Hematopoietic multipotent progenitor cell treated with erythropoietin and hydrocortisone succinate and interleukin-3 and kit ligand, for 17 days (in vitro differentiated cells): ENCODE data around the gene TBC1D22A.

Experiments
- DNase-seq: peaks from one replicate; pipeline ENCODE4 v3.0.0-alpha.2; 2015; ENCODE audit warnings: low spot score

TBC1D22A gene

DNA sequence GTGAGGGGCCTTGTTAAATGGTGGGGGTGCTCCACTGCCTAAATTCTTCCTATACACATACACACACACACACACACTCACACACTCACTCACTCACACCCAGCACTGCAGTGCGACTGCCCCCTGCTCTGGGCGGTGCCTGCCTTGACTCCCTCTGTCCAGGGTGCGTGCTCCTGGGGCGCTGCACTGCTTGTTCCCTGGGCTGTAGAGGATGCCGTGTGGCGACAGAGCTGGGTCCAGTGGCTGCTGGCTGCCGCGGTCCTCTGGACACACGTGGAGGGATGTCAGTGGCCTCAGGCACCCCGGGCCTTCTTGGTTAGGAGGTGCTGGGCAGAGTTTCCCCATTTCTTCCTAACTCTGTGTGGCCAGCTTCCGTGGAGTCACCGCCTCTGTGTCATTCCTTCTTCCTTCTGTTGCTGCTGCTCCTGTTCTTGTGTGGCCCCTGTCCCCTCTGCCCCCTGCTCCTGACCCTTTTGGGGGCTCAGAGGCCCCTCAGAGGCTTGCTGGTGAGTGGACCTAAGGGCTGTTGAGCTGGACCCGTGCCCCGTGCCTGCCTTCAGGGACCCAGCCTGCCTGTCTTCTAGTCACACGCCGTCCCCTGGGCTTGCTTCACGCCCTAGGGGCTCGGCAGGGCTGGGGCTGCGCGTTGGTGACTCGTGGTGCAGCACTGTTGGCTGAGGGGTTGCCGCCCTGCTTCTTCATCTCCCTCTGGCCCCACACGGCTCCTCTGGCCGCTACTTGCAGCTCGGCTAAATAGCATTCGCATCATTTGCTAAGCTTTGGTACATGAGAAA lies 147.0 kb downstream of the TBC1D22A start:
- DNase-seq = no peak

DNA sequence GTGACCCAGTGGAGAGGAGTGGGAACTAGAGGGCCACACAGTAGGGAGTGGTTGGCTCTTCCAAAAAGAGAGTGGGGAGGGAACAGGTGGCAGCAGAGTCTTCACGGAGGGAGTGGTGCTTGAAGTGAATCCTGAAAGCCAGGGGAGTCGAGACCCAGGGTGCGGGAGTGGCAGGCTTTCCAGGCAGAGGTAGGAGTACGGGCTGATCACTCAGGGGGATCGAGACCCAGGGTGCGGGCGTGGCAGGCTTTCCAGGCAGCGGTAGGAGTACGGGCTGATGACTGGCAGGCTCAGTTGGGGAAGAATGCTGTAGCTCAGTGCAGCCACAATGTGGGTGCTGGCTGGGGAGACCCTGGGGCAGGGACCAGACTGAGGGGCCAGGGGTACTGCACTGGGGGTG lies 148.2 kb downstream of the TBC1D22A start:
- DNase-seq = no peak

DNA sequence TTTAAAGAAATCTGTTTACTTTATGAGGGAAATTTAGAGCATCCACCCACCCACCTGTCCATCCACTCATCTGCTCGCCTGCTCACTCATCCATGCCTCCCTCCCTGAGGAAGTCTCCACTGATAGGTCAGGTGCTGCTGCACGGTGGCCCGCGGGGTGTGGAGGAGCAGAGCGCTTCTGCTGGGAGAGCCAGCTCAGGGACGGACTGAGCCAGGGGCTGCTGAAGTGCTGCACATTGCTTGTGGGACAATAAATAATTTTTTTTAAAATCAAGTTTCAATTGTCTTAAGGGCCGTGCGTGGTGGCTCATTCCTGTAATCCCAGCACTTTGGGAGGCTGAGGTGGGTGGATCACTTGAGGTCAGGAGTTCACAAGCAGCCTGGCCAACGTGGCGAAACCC lies 148.9 kb downstream of the TBC1D22A start:
- no peak for DNase-seq

DNA sequence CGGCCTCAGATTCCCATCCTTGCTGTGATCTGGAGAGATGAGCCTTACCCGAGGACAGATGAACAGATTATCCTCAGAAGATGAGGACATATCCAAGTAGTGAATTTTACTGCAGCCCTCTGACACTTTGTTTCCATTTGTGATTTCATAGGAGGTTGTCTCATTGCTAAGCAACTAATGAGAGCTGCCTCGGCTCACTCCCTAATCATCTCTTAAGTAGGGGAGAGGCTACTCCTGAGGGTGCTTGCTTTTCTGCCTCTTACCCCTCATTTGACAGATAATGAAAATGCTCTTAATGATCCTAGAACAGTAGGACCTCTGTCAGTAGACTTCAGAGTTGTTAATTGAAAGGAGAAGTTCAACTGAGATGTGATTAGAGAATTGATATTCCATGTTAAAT lies 150.9 kb downstream of the TBC1D22A start:
- DNase-seq = no peak

- no peak for DNase-seq
Observed at GRCh38 chr22:46914481-46914880, 152.0 kb downstream of the TBC1D22A start.

DNA sequence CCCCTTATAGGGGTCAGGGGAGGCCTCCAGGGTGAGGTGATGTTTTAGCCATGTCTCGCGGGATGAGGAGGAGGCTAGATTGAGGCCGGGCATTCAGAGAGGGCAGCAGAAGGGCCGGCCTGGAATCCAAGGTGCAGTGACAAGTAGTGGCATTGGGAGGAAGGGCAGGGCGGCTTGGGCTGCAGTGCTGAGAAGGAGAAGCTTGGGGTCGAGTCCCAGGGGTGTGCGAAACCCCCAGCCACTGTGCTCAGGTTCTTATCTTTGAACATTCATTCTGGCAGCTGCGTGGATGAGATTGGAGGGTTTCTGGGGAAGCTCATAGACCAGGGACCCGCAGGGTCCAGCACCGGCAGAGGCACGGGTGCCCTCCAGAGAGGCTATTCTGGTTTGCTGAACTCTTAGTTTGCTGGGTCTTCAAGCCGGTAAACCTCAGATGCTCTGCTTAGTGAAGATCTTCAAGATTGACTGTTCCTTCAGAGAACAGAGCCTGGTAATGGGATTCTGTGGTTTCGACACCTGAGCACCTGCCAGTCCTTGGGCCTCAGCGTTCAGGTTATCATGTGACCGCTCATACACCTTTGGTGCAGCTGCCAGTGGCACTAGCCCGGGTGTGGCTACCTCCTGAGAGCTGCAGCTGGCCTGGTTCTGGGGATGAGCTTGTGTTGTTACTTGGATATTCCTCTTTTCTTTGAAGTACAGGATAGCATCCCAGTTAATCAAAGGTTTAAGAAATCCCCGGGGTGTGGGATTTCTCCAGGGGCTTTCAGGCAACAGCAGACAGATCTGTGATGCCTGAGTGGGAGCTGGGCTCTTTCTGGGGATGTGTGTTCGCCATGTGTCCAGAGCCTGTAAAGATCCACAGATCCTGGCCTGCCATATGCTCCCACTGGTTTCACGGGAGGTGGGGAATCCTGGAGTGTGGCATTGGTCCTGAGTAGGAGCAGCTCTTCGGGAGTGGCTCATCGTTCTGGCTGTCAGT lies 152.8 kb downstream of the TBC1D22A start:
- no peak for DNase-seq

DNA sequence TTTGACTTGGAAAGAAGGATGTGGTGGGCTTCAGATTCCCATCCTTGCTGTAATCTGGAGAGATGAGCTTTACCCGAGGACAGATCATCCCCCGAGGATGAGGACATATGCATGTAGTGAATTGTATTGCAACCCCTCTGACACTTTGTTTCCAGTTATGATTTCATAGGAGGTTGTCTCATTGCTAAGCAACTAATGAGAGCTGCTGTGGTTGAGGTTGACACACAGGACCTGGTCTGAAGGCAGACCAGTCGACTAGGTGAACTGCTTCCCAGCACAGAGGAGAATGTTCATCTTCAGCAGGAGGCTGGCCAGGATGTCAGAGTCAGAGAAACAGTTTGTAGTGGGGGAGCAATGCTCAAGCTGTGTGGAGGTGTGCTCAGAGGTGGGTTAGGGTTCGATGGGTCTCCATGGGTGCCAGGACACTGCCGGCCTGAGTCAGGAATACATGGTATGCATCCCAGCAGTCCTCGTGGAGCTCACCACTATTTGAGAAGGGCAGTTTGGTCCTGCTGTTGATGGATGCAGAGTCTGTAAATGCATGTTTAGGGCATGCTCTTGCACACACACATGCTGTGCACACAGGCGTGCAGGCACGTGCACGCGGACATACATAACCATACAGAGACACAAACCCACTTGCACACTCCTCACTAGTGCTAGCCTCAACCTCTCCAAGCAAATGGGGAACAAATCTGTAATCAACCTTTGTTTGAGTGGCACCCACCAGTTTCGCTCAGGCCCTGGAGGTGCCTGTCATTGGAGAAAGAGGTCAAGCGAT lies 153.7 kb downstream of the TBC1D22A start:
- DNase-seq = no peak

DNA sequence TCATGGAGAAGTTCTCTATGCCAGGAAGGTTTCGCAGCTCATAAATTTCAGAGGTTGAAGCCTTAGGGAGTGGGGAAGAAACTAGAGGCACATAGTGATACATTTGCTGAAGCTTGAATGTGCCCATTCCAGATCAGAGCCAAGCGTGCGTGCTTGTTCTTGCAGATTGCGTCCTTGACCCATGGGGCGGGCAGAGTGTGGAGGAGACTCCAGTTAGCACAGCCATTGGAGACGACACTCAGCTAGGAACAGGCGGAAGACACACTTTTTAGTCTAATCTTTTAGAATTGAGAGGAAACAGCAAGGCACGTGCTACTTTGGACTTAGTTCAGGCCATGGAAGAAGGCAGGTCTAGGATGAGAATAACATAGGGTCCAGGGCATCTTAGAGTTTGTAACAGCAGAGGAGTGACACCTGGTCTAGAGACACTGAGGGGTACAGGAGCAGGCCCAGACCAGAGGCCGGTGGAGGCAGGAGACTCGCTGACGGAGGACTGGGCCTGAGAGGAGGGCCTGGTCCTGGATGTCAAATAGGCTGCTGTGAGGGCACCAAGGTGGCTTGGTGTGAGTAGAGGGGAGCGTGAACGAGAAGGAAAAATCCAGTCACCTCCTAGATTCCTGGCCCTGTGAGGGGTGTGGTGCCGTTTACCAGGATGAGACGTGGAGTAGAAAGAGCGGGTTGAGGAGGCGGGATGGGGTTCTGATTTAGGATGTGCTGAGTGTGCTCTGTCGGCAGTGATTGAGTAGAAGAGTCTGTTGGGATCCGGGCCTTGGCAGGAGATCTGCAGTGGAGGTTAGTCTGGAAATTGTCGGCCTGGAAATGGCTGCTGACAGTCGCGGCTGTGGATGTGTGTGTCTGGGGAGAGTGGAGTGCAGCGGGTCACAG lies 154.7 kb downstream of the TBC1D22A start:
- no peak for DNase-seq

GRCh38 chr22:46917771-46918101 lies 155.3 kb downstream of the TBC1D22A start:
- no peak for DNase-seq

GRCh38 chr22:46918197-46918596 lies 155.7 kb downstream of the TBC1D22A start:
- no peak for DNase-seq

DNA sequence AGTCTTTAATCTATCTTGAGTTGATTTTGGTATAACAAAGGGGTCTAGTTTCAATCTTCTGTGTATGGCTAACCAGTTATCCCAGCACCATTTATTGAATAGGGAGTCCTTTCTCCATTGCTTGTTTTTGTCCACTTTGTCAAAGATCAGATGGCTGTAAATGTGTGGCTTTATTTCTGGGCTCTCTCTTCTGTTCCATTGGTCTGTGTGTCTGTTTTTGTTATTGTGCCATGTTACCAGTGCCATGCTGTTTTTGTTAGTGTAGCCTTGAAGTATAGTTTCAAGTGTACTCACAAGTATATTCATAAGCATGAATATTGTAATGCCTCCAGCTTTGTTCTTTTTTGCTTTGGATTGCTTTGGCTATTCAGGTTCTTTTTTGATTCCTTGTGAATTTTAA lies 159.6 kb downstream of the TBC1D22A start:
- no peak for DNase-seq

GRCh38 chr22:46923394-46923793 lies 160.9 kb downstream of the TBC1D22A start:
- DNase-seq = no peak

DNA sequence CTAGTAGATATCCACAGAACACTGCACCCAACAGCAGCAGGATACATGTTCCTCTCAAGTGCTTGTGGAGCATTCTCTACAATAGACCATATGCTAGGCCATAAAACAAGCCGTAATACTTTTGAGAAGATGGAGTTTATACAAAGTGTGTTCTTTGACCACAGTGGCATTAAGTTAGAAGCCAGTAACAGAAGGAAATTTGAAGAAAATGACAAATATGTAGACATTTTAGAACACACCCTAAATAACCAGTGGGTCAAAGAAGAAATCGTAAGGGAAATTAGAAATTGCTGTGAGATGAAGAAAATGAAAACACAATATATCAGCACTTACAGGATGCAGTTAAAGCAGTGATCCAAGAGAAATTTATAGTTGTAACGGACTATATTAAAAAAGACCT lies 163.4 kb downstream of the TBC1D22A start:
- no peak for DNase-seq

DNA sequence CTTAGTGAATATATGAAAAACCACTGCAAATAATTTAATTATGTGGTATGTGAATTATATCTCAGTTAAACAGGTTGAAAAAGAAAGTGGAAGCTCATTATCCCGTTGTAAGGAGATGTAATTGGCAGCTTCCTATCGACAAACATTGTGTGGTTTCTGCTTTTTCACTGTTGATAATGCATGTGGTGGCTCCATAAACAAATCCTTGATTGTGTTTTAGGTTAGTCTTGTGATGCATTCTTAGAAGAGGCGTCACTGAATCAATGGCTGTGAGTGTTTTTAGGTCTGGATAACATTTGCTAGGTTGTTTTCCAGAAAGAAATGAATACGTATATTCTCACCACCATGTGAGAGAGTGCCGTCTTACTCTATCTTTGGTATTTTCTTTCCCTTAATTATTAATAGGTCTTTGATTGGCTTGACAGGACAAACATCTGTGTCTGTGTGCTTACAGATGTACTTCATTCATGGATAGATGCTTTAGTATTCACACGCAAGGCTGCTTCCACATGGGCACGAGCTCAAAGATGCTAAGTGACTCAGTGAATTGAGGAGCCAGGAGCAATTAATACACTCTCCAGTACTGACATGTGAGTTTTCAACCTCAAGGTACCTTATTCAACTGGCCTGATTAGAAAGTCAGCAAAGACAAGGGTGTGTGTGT lies 166.7 kb downstream of the TBC1D22A start:
- DNase-seq = no peak

GRCh38 chr22:46929710-46930204 lies 167.3 kb downstream of the TBC1D22A start:
- DNase-seq = no peak

DNA sequence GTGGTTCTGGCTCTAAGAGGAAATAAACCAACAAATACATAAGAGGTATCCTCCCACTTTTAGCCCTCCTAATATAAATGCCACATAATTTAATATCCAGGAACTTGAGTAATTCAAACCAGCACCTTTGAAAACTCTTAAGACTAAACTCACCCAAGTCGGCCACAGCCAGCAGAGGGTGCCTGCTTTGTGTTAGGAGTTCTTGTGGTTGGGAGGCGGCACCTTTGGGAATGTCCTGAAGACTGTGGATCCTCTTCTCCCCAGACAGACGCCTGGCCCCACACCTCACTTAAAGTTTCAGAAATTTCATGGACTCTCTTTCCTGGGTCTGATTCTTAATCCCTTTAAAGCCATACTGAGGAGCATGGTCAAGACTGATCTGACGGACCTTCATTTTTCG lies 169.0 kb downstream of the TBC1D22A start:
- DNase-seq = no peak

DNA sequence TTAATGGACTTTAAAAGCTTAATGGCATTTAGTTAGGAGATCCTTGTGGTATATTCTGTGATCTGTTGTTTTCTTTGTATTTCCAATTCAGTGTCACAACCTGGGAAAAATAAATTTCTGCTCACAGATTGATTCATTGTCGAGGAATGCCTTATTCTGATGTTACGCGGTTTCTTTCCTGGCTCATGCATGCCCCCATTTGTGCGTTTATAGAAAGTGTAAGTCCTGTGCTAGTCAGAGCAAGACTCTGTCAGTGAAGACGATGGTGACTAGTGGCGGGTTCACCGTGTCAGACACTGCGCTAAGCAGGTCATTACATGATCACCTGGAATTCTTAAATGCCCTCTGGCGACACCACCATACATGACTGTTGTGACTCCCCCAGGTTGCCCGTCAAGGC lies 169.4 kb downstream of the TBC1D22A start:
- DNase-seq = no peak

DNA sequence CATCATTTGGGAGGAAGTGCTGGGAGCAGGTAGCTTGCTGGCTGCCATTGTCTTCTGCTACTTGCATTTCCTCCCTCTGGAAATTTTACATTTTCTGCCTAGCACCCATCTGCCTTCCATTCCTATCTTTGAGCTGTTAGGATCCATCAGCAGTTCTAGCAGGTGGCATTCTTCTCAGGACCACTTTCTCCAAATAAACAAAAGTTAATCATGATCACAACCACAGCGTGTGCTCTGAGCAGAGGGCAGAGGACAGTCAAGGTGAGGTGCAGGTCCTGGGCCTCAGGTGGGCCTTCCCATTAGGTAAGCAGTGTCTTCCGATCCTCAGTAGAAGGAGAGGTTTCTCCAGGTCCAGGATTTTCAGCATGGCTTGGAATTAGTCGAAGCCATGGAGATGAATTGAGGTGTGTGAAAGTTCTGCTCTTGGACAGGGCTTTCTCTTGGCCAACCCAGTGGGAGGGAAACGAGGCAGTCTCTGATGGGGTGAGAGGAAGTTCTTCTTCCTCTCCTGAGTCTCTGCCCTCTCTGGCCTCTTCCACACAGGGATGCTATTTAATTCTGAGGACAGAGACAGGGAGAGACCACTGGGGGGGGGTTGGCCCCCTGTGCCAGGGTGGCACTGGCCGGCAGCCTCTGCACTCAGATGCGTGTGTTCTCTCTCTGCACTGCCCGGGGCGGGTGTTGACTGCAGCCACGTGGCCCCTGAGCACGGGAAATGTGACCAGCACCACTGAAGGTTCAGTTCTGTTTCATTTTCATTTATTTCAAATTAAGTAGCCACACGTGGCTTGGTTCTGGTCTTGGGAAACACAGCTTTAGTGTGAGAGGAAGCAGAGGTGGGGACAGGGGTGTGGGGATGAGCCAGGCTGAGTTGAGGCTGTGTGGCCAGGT lies 170.8 kb downstream of the TBC1D22A start:
- DNase-seq = no peak

- no peak for DNase-seq
Observed at GRCh38 chr22:46934172-46934745, 171.8 kb downstream of the TBC1D22A start.
